H1 (cell line): ENCODE measurements around the gene ABCA2. TPM values are rescaled to one million over a fixed set of nuclear protein-coding genes. Genes with fewer than 3 reads are reported as not detected.
A peak's percentile ranks its signal among the peaks of the same experiment; 100 is the strongest.

ENCODE experiments used
- CTCF ChIA-PET: fragments of 300-600 bp; sonication (Branson Sonifier 250); formaldehyde crosslinking; loops from one replicate; lab custom pipeline; 2021; ENCODE audit not compliant: partially characterized antibody; lab: Charles Lee
- POLR2A ChIA-PET: fragments of 300-600 bp; sonication (Branson Sonifier 250); formaldehyde crosslinking; loops from one replicate; lab custom pipeline; 2021; ENCODE audit warnings: inconsistent platforms; ENCODE audit not compliant: partially characterized antibody; lab: Charles Lee
- DNase-seq, 2 experiments: peaks; one replicate each; pipeline versions ENCODE4 v3.0.0 to v3.0.0-alpha.2; 2010 to 2022; ENCODE audit warnings: low spot score in 2 of 2, low read depth in 1 of 2, mixed read lengths in 1 of 2
- FAIRE-seq: peaks from 2 replicates; lab custom pipeline; 2011; peaks lifted over from hg19 to GRCh38; lab: Jason Lieb, UNC
- H2AFZ ChIP-seq: 2 replicates; pipeline ENCODE4 v1.8.1; 2012; ENCODE audit warnings: low read length, inconsistent platforms
- H2AK5ac ChIP-seq: 2 replicates; pipeline ENCODE4 v1.6.1; 2013; ENCODE audit warnings: low read depth, low read length
- H2BK120ac ChIP-seq: replicated peaks from 2 replicates; pipeline ENCODE3; 2013; ENCODE audit warnings: low read depth, low read length, inconsistent platforms
- H2BK12ac ChIP-seq: 2 replicates; pipeline ENCODE4 v1.6.1; 2013; ENCODE audit warnings: low read depth, low read length
- H2BK15ac ChIP-seq: 2 replicates; pipeline ENCODE4 v1.6.1; 2013; ENCODE audit warnings: low read length
- H2BK20ac ChIP-seq: 2 replicates; pipeline ENCODE4 v1.6.1; 2013; ENCODE audit warnings: low read length
- H2BK5ac ChIP-seq: 2 replicates; pipeline ENCODE4 v1.6.1; 2013; ENCODE audit warnings: low read depth, low read length
- H3K14ac ChIP-seq: 2 replicates; pipeline ENCODE4 v1.6.1; 2013; ENCODE audit warnings: inconsistent platforms; ENCODE audit not compliant: insufficient read length
- H3K18ac ChIP-seq: 2 replicates; pipeline ENCODE4 v1.6.1; 2013; ENCODE audit warnings: low read length; ENCODE audit errors: extremely low read depth
- H3K23ac ChIP-seq: 2 replicates; pipeline ENCODE4 v1.6.1; 2013; ENCODE audit warnings: inconsistent platforms; ENCODE audit not compliant: insufficient read length
- H3K23me2 ChIP-seq: 2 replicates; pipeline ENCODE4 v1.6.1; 2013; ENCODE audit warnings: low read depth, low read length
- H3K27ac ChIP-seq: 2 replicates; pipeline ENCODE4 v1.6.1; 2011; ENCODE audit warnings: low read depth, low read length, inconsistent platforms
- H3K27me3 ChIP-seq, 4 experiments: replicated peaks in 1 of 4; 1 replicate in 1 of 4; 2 replicates in 3 of 4; pipeline versions ENCODE4 v1.6.1 to v1.8.1; 2011 to 2013; ENCODE audit warnings: low read length in 3 of 4, mild to moderate bottlenecking in 3 of 4, inconsistent platforms in 2 of 4, mixed read lengths in 2 of 4, moderate library complexity in 1 of 4; ENCODE audit not compliant: control insufficient read depth in 3 of 4, insufficient read depth in 3 of 4; ENCODE audit errors: extremely low read depth in 1 of 4
- H3K36me3 ChIP-seq, 4 experiments: 2 replicates each; pipeline versions ENCODE4 v1.6.1 to v1.8.1; 2011 to 2013; ENCODE audit warnings: mild to moderate bottlenecking in 4 of 4, low read length in 3 of 4, moderate library complexity in 2 of 4, control low read depth in 1 of 4, inconsistent platforms in 1 of 4; ENCODE audit not compliant: insufficient read depth in 4 of 4, control insufficient read depth in 2 of 4
- H3K4ac ChIP-seq: replicated peaks from 2 replicates; pipeline ENCODE3; 2013; ENCODE audit warnings: low read length, low read depth, mixed read lengths, inconsistent platforms; ENCODE audit not compliant: insufficient read length
- H3K4me1 ChIP-seq, 4 experiments: replicated peaks in 1 of 4; 1 replicate in 1 of 4; 2 replicates in 3 of 4; pipeline versions ENCODE4 v1.6.1 to v1.8.1; 2011 to 2013; ENCODE audit warnings: low read length in 3 of 4, inconsistent platforms in 2 of 4, mixed read lengths in 1 of 4; ENCODE audit not compliant: insufficient read depth in 4 of 4, control insufficient read depth in 3 of 4
- H3K4me2 ChIP-seq, 2 experiments: 2 replicates each; pipeline versions ENCODE4 v1.6.1 to v1.8.1; 2011 to 2013; ENCODE audit warnings: low read depth in 2 of 2, low read length in 2 of 2, control low read depth in 1 of 2, inconsistent platforms in 1 of 2, mild to moderate bottlenecking in 1 of 2; ENCODE audit not compliant: insufficient read depth in 1 of 2
- H3K4me3 ChIP-seq, 4 experiments: fragments of 200-600, 300-600 bp in 1 of 4; sonication (generic), shearing (Covaris generic), sonication (Bioruptor Twin) in 1 of 4; 2 replicates each; pipeline versions ENCODE4 v1.5.1 to v1.8.1; 2011 to 2016; ENCODE audit warnings: low read length in 4 of 4, low read depth in 3 of 4, control low read depth in 2 of 4, inconsistent platforms in 2 of 4, mild to moderate bottlenecking in 2 of 4, mixed read lengths in 1 of 4, moderate library complexity in 1 of 4; ENCODE audit not compliant: insufficient read depth in 2 of 4; ENCODE audit errors: extremely low read depth in 1 of 4
- H3K56ac ChIP-seq: replicated peaks from 2 replicates; pipeline ENCODE3; 2013; ENCODE audit warnings: low read depth, mild to moderate bottlenecking, mixed read lengths, low read length, inconsistent platforms; ENCODE audit not compliant: insufficient read length
- H3K79me1 ChIP-seq: 2 replicates; pipeline ENCODE4 v1.6.1; 2013; ENCODE audit warnings: low read depth, low read length, control low read depth
- H3K79me2 ChIP-seq, 2 experiments: 2 replicates each; pipeline versions ENCODE4 v1.6.1 to v1.8.1; 2012 to 2013; ENCODE audit warnings: low read length in 2 of 2, mild to moderate bottlenecking in 2 of 2, inconsistent platforms in 1 of 2; ENCODE audit not compliant: insufficient read depth in 2 of 2, control insufficient read depth in 1 of 2
- H3K9ac ChIP-seq, 4 experiments: replicated peaks in 1 of 4; 1 replicate in 1 of 4; 2 replicates in 3 of 4; pipeline versions ENCODE4 v1.6.1 to v1.8.1; 2011 to 2013; ENCODE audit warnings: low read depth in 3 of 4, low read length in 3 of 4, control low read depth in 2 of 4, mild to moderate bottlenecking in 2 of 4, moderate library complexity in 2 of 4, inconsistent platforms in 1 of 4; ENCODE audit errors: extremely low read depth in 1 of 4
- H3K9me3 ChIP-seq, 2 experiments: 2 replicates each; pipeline versions ENCODE4 v1.6.1 to v1.8.1; 2012 to 2013; ENCODE audit warnings: mild to moderate bottlenecking in 2 of 2, moderate library complexity in 2 of 2, control low read depth in 1 of 2, inconsistent platforms in 1 of 2, low read depth in 1 of 2, low read length in 1 of 2, mixed read lengths in 1 of 2; ENCODE audit not compliant: insufficient read depth in 2 of 2
- H4K20me1 ChIP-seq, 2 experiments: replicated peaks in 1 of 2; 2 replicates each; pipeline versions ENCODE3 to v1.8.1; 2011 to 2013; ENCODE audit warnings: inconsistent platforms in 2 of 2, low read length in 2 of 2, mild to moderate bottlenecking in 1 of 2; ENCODE audit not compliant: insufficient read depth in 2 of 2, control insufficient read depth in 1 of 2
- H4K5ac ChIP-seq: 2 replicates; pipeline ENCODE4 v1.6.1; 2013; ENCODE audit warnings: low read length, low read depth, mixed read lengths, inconsistent platforms; ENCODE audit not compliant: insufficient read length
- H4K8ac ChIP-seq: 2 replicates; pipeline ENCODE4 v1.8.0; 2013; ENCODE audit warnings: mild to moderate bottlenecking, moderate library complexity, low read length, inconsistent platforms; ENCODE audit not compliant: insufficient read depth; ENCODE audit errors: extremely low read depth
- H4K91ac ChIP-seq: replicated peaks from 2 replicates; pipeline ENCODE3; 2013; ENCODE audit warnings: low read length, mixed read lengths, inconsistent platforms; ENCODE audit not compliant: insufficient read length
- HDAC6 ChIP-seq: IDR thresholded peaks from one replicate; pipeline ENCODE4 v1.7.1; 2012; ENCODE audit warnings: low read depth, mild to moderate bottlenecking, inconsistent platforms, low read length, moderate library complexity
- JUN ChIP-seq: IDR thresholded peaks from 2 replicates; pipeline ENCODE4 v1.6.1; 2011; ENCODE audit warnings: low read depth, mild to moderate bottlenecking, improper control_type of control experiment, low read length
- POLR2A ChIP-seq, 2 experiments: IDR thresholded peaks; 1 replicate in 1 of 2; 2 replicates in 1 of 2; pipeline ENCODE4 v1.6.1; 2011; ENCODE audit warnings: low read depth in 2 of 2, low read length in 2 of 2, mild to moderate bottlenecking in 2 of 2; ENCODE audit errors: control extremely low read depth in 1 of 2
- RAD21 ChIP-seq, 2 experiments: IDR thresholded peaks in 1 of 2; conservative IDR thresholded peaks in 1 of 2; 2 replicates each; pipeline ENCODE4 v1.6.1; 2011; ENCODE audit warnings: low read depth in 2 of 2, low read length in 2 of 2, improper control_type of control experiment in 1 of 2, inconsistent platforms in 1 of 2, mild to moderate bottlenecking in 1 of 2, moderate library complexity in 1 of 2
- SP1 ChIP-seq: IDR thresholded peaks from 2 replicates; pipeline ENCODE4 v1.6.1; 2011; ENCODE audit warnings: low read depth, low read length
- TAF7 ChIP-seq: optimal IDR thresholded peaks from 2 replicates; pipeline ENCODE3; 2011; ENCODE audit warnings: low read depth, mild to moderate bottlenecking, inconsistent platforms, low read length, moderate library complexity, borderline replicate concordance
- USF2 ChIP-seq: IDR thresholded peaks from 2 replicates; pipeline ENCODE4 v1.6.1; 2011; ENCODE audit warnings: low read length, improper control_type of control experiment
- WGBS, 2 experiments: shearing (Covaris generic) in 1 of 2; methylation state at CpG; one replicate each; pipeline versions ENCODE4 v1.1.6 to v1.1.7; 2013 to 2015; ENCODE audit warnings: low lambda C conversion rate in 2 of 2, mixed read lengths in 2 of 2, inconsistent platforms in 1 of 2, low coverage in 1 of 2, missing lambda C conversion rate in 1 of 2; ENCODE audit not compliant: insufficient replicate concordance in 2 of 2, insufficient coverage in 1 of 2, insufficient read length in 1 of 2; ENCODE audit errors: extremely low coverage in 1 of 2, missing lambda C conversion rate in 1 of 2; 5-methylcytosine and 5-hydroxymethylcytosine counted together
- polyA plus RNA-seq, 7 experiments: library from polyadenylated mRNA; depleted of rRNA in 3 of 7; stranded (reverse) in 5 of 7; unstranded in 2 of 7; fragments of >200 nt in 5 of 7; fragments of 200-250 nt in 2 of 7; gene quantifications; 1 replicate in 5 of 7; 2 replicates in 1 of 7; 4 replicates in 1 of 7; pipeline versions ENCODE4 v1.2.1 to v1.2.3, GENCODE V29; 2011 to 2013; ENCODE audit warnings: missing spikeins in 2 of 7, mixed read lengths in 2 of 7
- total RNA-seq: library from RNA; stranded (reverse); fragmentation: NEBNext Ultra II Directional; extraction: Animal tissue kit (Norgen Biotek cat#: 25700); gene quantifications from 2 replicates; pipeline ENCODE4 v1.2.1, GENCODE V29; 2021

Gene ABCA2
- total and polyA plus RNA-seq, 2 of the 8 experiments (the other 6 are each of a cell fraction or from before 2014, with no cell fraction given): 12.5 to 14.3 TPM

- no peaks in the 10 kb centered on the region for H3K27me3 ChIP-seq
- CTCF ChIA-PET: interaction anchor here (0.6 to 5.6 kb wide), 4 partner anchors 11 to 129 kb away, joined by 3 to 32 read pairs (median 3); partner anchors contain the start of gene PTGDS
- H4K8ac ChIP-seq: no peak overlapping the region
- H3K14ac ChIP-seq: no peak overlapping the region
- no peak for FAIRE-seq
- H3K4me2 ChIP-seq: no peak overlapping the region
- no peaks in the 10 kb centered on the region for H3K36me3 ChIP-seq
- no peak overlapping the region for H4K5ac ChIP-seq
- WGBS, 2 experiments: 94% methylated on average over 15 of the region's 15 CpGs; no CpG with 5 or more reads in 1 of the 2 experiments
- no peak overlapping the region for H3K23ac ChIP-seq
- TF ChIP-seq RAD21 (IDR thresholded peaks at IDR 0.05 in 1 of 2, conservative IDR thresholded peaks at IDR 0.05 in 1 of 2; ENCODE audit: low read depth in 2 of 2, low read length in 2 of 2) (no peak), USF2 (no peak), SP1 (no peak), HDAC6 (no peak), TAF7 (no peak), JUN (no peak), POLR2A (IDR thresholded peaks at IDR 0.05; ENCODE audit: control extremely low read depth in 1 of 2, low read depth in 2 of 2, low read length in 2 of 2) (no peak)
- H2BK12ac ChIP-seq: 0 out of 2 replicates have a peak overlapping the region, but pooled peaks have one; percentile 75
- H3K79me2 ChIP-seq: no peaks in the 10 kb centered on the region
- H3K18ac ChIP-seq: no peak overlapping the region
- H2AFZ ChIP-seq: no peak overlapping the region
- H3K4me3 ChIP-seq: no peak overlapping the region
- no peak overlapping the region for H2BK15ac ChIP-seq
- no peaks in the 10 kb centered on the region for H3K9me3 ChIP-seq
- H4K20me1 ChIP-seq: no peaks in the 10 kb centered on the region
- H3K4ac ChIP-seq: no peak overlapping the region
- no peak overlapping the region for H2BK20ac ChIP-seq
- H4K91ac ChIP-seq: no peak overlapping the region
- H3K27ac ChIP-seq: no peak overlapping the region
- H2AK5ac ChIP-seq: no peak overlapping the region
- POLR2A ChIA-PET: no interaction called here
- peaks cover 0 to 9% (median 5%) of the 10 kb centered on the region in 4 experiments; a peak in 5 of 7 replicates for H3K4me1 ChIP-seq
- no peak overlapping the region for H3K56ac ChIP-seq
- no peaks in the 10 kb centered on the region; the same call in 1 of the 2 replicates for H3K79me1 ChIP-seq
- H2BK5ac ChIP-seq: no peak overlapping the region; the same call in 1 of the 2 replicates
- H3K23me2 ChIP-seq: no peaks in the 10 kb centered on the region
- no peak overlapping the region for H3K9ac ChIP-seq
- DNase-seq: no peak
- no peak overlapping the region for H2BK120ac ChIP-seq
Observed at GRCh38 chr9:136963341-136963740, 64.7 kb downstream of the ABCA2 start.
